ENCODE measurements around the gene SRD5A1.

SRD5A1 gene

GRCh38 chr5:6631441-6631840 lies 1.8 kb upstream of the SRD5A1 start:
- TF ChIP-seq MYC (IDR thresholded peaks at IDR 0.05; ENCODE audit: low read depth, low read length) (no peak), POLR2A (IDR thresholded peaks at IDR 0.05; ENCODE audit: extremely low read depth, insufficient read length) (no peak), MAX (IDR thresholded peaks at IDR 0.05; ENCODE audit: low read depth, low read length) (no peak), CTCF (IDR thresholded peaks at IDR 0.05; ENCODE audit: low read depth, low read length) (no peak)
- H3K4me3 ChIP-seq (ENCODE audit: low read depth, low read length), result peak overlapping the region; percentile 88
- DNase-seq (ENCODE audit: low read depth), result peak; percentile 42

- DNase-seq (ENCODE audit: low read depth), result peak; percentile 58
- no peak for TF ChIP-seq CTCF (IDR thresholded peaks at IDR 0.05; ENCODE audit: low read depth, low read length)
- TF ChIP-seq MYC (IDR thresholded peaks at IDR 0.05; ENCODE audit: low read depth, low read length), result no peak
- no peak for TF ChIP-seq MAX (IDR thresholded peaks at IDR 0.05; ENCODE audit: low read depth, low read length)
- TF ChIP-seq POLR2A (IDR thresholded peaks at IDR 0.05; ENCODE audit: extremely low read depth, insufficient read length), result no peak
Measured at GRCh38 chr5:6632324-6632887, 834 bp upstream of the SRD5A1 start.

GRCh38 chr5:6633469-6634245 lies 417 bp downstream of the SRD5A1 start:
- peak; percentile 39 for DNase-seq (ENCODE audit: low read depth)
- H3K4me3 ChIP-seq (ENCODE audit: low read depth, low read length), result peak overlapping the region; percentile 73
- TF ChIP-seq MYC (IDR thresholded peaks at IDR 0.05; ENCODE audit: low read depth, low read length) (no peak), MAX (IDR thresholded peaks at IDR 0.05; ENCODE audit: low read depth, low read length) (peak; percentile 21), CTCF (IDR thresholded peaks at IDR 0.05; ENCODE audit: low read depth, low read length) (no peak), POLR2A (IDR thresholded peaks at IDR 0.05; ENCODE audit: extremely low read depth, insufficient read length) (peak; percentile 5)

More at GRCh38 chr5:6632324-6632887, 834 bp upstream of the SRD5A1 start:
- H3K4me3 ChIP-seq (ENCODE audit: low read depth, low read length), result peak overlapping the region; percentile 88

GRCh38 chr5:6634306-6634705 lies 1.1 kb downstream of the SRD5A1 start:
- peak overlapping the region; percentile 73 for H3K4me3 ChIP-seq (ENCODE audit: low read depth, low read length)
- DNase-seq (ENCODE audit: low read depth), result peak; percentile 71
- no peak for TF ChIP-seq MYC (IDR thresholded peaks at IDR 0.05; ENCODE audit: low read depth, low read length)
- no peak for TF ChIP-seq MAX (IDR thresholded peaks at IDR 0.05; ENCODE audit: low read depth, low read length)
- TF ChIP-seq CTCF (IDR thresholded peaks at IDR 0.05; ENCODE audit: low read depth, low read length), result no peak

- no peak for DNase-seq (ENCODE audit: low read depth)
- TF ChIP-seq MAX (IDR thresholded peaks at IDR 0.05; ENCODE audit: low read depth, low read length) (no peak), MYC (IDR thresholded peaks at IDR 0.05; ENCODE audit: low read depth, low read length) (no peak)
- H3K4me3 ChIP-seq (ENCODE audit: low read depth, low read length), result peak overlapping the region; percentile 39
Measured at GRCh38 chr5:6634788-6635430, 1.7 kb downstream of the SRD5A1 start.

- no peak for DNase-seq (ENCODE audit: low read depth)
- no peak overlapping the region for H3K4me3 ChIP-seq (ENCODE audit: low read depth, low read length)
- TF ChIP-seq POLR2A (IDR thresholded peaks at IDR 0.05; ENCODE audit: extremely low read depth, insufficient read length), result no peak
- no peak for TF ChIP-seq CTCF (IDR thresholded peaks at IDR 0.05; ENCODE audit: low read depth, low read length)
- no peak for TF ChIP-seq MYC (IDR thresholded peaks at IDR 0.05; ENCODE audit: low read depth, low read length)
- TF ChIP-seq MAX (IDR thresholded peaks at IDR 0.05; ENCODE audit: low read depth, low read length), result no peak
Measured at GRCh38 chr5:6636293-6636692, 3.1 kb downstream of the SRD5A1 start.
